Endodermal cell (in vitro differentiated cells): ENCODE data around the gene CD300LF. TPM values are rescaled to one million over a fixed set of nuclear protein-coding genes. Genes with fewer than 3 reads are reported as not detected.

Source experiments
- DNase-seq: peaks from one replicate; pipeline ENCODE4 v3.0.0-alpha.2; 2017
- H3K27ac ChIP-seq: 2 replicates; pipeline ENCODE4 v1.5.1; 2013; ENCODE audit warnings: mild to moderate bottlenecking, low read depth, low read length, moderate library complexity
- H3K27me3 ChIP-seq: 2 replicates; pipeline ENCODE4 v1.6.1; 2013; ENCODE audit warnings: mild to moderate bottlenecking, low read length, moderate library complexity; ENCODE audit not compliant: insufficient read depth, control insufficient read depth, poor library complexity, severe bottlenecking
- H3K36me3 ChIP-seq: 2 replicates; pipeline ENCODE4 v1.7.0; 2013; ENCODE audit warnings: mild to moderate bottlenecking, low read length, moderate library complexity; ENCODE audit not compliant: control insufficient read depth, insufficient read depth
- H3K4me1 ChIP-seq: one replicate; pipeline ENCODE4 v1.7.0; 2013; ENCODE audit warnings: low read length; ENCODE audit not compliant: control insufficient read depth, insufficient read depth
- H3K4me3 ChIP-seq: 2 replicates; pipeline ENCODE4 v1.5.1; 2013; ENCODE audit warnings: mild to moderate bottlenecking, low read length, moderate library complexity
- H3K9ac ChIP-seq: 2 replicates; pipeline ENCODE4 v1.6.1; 2013; ENCODE audit warnings: mild to moderate bottlenecking, low read length, moderate library complexity; ENCODE audit not compliant: poor library complexity, severe bottlenecking; ENCODE audit errors: extremely low read depth
- H3K9me3 ChIP-seq: 2 replicates; pipeline ENCODE4 v1.6.1; 2013; ENCODE audit warnings: mild to moderate bottlenecking, low read length, moderate library complexity; ENCODE audit not compliant: control insufficient read depth
- H3K27ac Mint-ChIP-seq: 2 replicates; pipeline ENCODE4 v1.8.0; 2020; ENCODE audit warnings: mixed read lengths
- H3K27me3 Mint-ChIP-seq: 2 replicates; pipeline ENCODE4 v1.8.0; 2021; ENCODE audit warnings: mild to moderate bottlenecking, mixed read lengths; ENCODE audit not compliant: insufficient read depth
- H3K36me3 Mint-ChIP-seq: 2 replicates; pipeline ENCODE4 v1.8.0; 2020; ENCODE audit warnings: low read depth, mixed read lengths
- H3K4me1 Mint-ChIP-seq: 2 replicates; pipeline ENCODE4 v1.8.0; 2020; ENCODE audit warnings: mixed read lengths
- H3K4me3 Mint-ChIP-seq: 2 replicates; pipeline ENCODE4 v1.8.0; 2020; ENCODE audit warnings: mild to moderate bottlenecking, moderate library complexity, mixed read lengths
- H3K9me3 Mint-ChIP-seq: 2 replicates; pipeline ENCODE4 v1.8.0; 2020; ENCODE audit warnings: mild to moderate bottlenecking, mixed read lengths
- WGBS, 2 experiments: methylation state at CpG; one replicate each; pipeline versions ENCODE4 v1.1.5 to v1.1.7; 2013; ENCODE audit warnings: missing lambda C conversion rate in 2 of 2, mixed read lengths in 1 of 2; ENCODE audit not compliant: insufficient coverage in 1 of 2, insufficient read length in 1 of 2; 5-methylcytosine and 5-hydroxymethylcytosine counted together
- total RNA-seq, 2 donors: library from RNA; stranded (reverse); fragmentation: NEBNext Ultra II Directional in 1 of 2; extraction: Animal tissue kit (Norgen Biotek cat#: 25700) in 1 of 2; gene quantifications; 2 replicates in 1 of 2; 3 replicates in 1 of 2; pipeline ENCODE4 v1.2.1, GENCODE V29; 2021
- TF ChIP-seq, protein P1 (sequence below): fragments of 200-600 bp; sonication (generic); conservative IDR thresholded peaks from 2 replicates; pipeline ENCODE4 v1.5.0; 2021; ENCODE audit warnings: antibody characterized with exemption, mild to moderate bottlenecking

The CD300LF gene
- total RNA-seq, 2 donors from 2014 or later, result not detected

DNA sequence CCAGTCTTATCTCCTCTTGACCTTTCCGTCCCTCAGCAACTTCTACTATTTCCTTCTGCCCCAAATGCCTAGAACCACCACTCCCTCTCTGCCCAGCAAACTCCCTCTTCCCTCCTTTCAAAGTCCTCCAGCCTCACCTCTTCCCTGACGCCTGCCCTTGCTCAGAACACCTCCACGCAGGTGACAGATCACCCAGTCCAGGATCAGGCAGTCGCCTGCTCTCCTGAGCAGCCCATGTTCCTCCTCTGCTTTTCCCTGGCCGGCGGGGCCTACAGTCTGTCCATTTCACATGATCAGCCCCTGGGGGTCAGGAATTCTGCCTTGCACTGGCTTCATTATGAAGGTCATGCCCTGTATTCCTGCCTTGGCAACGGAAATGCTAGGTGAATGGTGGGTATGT, 422 bp downstream of the CD300LF start:
- WGBS, 2 experiments, result 83 to 85% methylated on average over 6 to 7 of the region's 7 CpGs
- H3K36me3 Mint-ChIP-seq, result no peaks in the 10 kb centered on the region
- H3K9me3 Mint-ChIP-seq, result no peaks in the 10 kb centered on the region
- TF ChIP-seq, protein P1, sequence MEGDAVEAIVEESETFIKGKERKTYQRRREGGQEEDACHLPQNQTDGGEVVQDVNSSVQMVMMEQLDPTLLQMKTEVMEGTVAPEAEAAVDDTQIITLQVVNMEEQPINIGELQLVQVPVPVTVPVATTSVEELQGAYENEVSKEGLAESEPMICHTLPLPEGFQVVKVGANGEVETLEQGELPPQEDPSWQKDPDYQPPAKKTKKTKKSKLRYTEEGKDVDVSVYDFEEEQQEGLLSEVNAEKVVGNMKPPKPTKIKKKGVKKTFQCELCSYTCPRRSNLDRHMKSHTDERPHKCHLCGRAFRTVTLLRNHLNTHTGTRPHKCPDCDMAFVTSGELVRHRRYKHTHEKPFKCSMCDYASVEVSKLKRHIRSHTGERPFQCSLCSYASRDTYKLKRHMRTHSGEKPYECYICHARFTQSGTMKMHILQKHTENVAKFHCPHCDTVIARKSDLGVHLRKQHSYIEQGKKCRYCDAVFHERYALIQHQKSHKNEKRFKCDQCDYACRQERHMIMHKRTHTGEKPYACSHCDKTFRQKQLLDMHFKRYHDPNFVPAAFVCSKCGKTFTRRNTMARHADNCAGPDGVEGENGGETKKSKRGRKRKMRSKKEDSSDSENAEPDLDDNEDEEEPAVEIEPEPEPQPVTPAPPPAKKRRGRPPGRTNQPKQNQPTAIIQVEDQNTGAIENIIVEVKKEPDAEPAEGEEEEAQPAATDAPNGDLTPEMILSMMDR, result no peak
- no peaks in the 10 kb centered on the region for H3K4me1 Mint-ChIP-seq
- no peak for DNase-seq
- Histone ChIP-seq H3K9me3 (no peaks in the 10 kb centered on the region), H3K4me1 (no peaks in the 10 kb centered on the region), H3K27me3 (no peaks in the 10 kb centered on the region), H3K4me3 (no peak overlapping the region), H3K36me3 (no peaks in the 10 kb centered on the region), H3K9ac (no peak overlapping the region), H3K27ac (no peak overlapping the region)
- H3K27me3 Mint-ChIP-seq, result peaks cover 5% of the 10 kb centered on the region
- H3K27ac Mint-ChIP-seq, result no peak overlapping the region
- H3K4me3 Mint-ChIP-seq, result no peak overlapping the region

GRCh38 chr17:74711058-74711824, 1.5 kb downstream of the CD300LF start:
- H3K27me3 ChIP-seq, result no peaks in the 10 kb centered on the region
- H3K36me3 Mint-ChIP-seq, result no peaks in the 10 kb centered on the region
- no peak for DNase-seq
- no peak overlapping the region for H3K4me3 ChIP-seq
- TF ChIP-seq, protein P1, result no peak
- no peaks in the 10 kb centered on the region for H3K4me1 ChIP-seq
- H3K9ac ChIP-seq, result no peak overlapping the region
- H3K9me3 Mint-ChIP-seq, result no peaks in the 10 kb centered on the region
- peaks cover 5% of the 10 kb centered on the region for H3K27me3 Mint-ChIP-seq
- H3K27ac ChIP-seq, result no peak overlapping the region
- H3K4me3 Mint-ChIP-seq, result no peak overlapping the region
- WGBS, 2 experiments, result 73 to 81% methylated on average over 5 to 12 of the region's 12 CpGs
- no peaks in the 10 kb centered on the region for H3K9me3 ChIP-seq
- H3K27ac Mint-ChIP-seq, result no peak overlapping the region
- no peaks in the 10 kb centered on the region for H3K36me3 ChIP-seq
- H3K4me1 Mint-ChIP-seq, result no peaks in the 10 kb centered on the region

GRCh38 chr17:74704544-74704943, 8.2 kb downstream of the CD300LF start:
- no peaks in the 10 kb centered on the region for H3K4me1 Mint-ChIP-seq
- Histone ChIP-seq H3K4me3 (no peak overlapping the region), H3K9me3 (no peaks in the 10 kb centered on the region), H3K27me3 (peaks cover 3% of the 10 kb centered on the region), H3K27ac (no peak overlapping the region), H3K4me1 (no peaks in the 10 kb centered on the region), H3K9ac (no peak overlapping the region), H3K36me3 (no peaks in the 10 kb centered on the region)
- DNase-seq, result no peak
- H3K4me3 Mint-ChIP-seq, result no peak overlapping the region
- H3K27ac Mint-ChIP-seq, result no peak overlapping the region
- 94% methylated on average over 5 to 8 of the region's 8 CpGs for WGBS, 2 experiments
- H3K9me3 Mint-ChIP-seq, result no peaks in the 10 kb centered on the region
- no peaks in the 10 kb centered on the region for H3K36me3 Mint-ChIP-seq
- TF ChIP-seq, protein P1, result no peak
- H3K27me3 Mint-ChIP-seq, result peaks cover 21% of the 10 kb centered on the region
